ENCODE results near the gene RNF113B. TPM values are rescaled to one million over a fixed set of nuclear protein-coding genes. Genes with fewer than 3 reads are reported as not detected.

Gene RNF113B
- total RNA-seq, 1 donor from 2014 or later = not detected

- no peak for TF ChIP-seq CTCF (IDR thresholded peaks at IDR 0.05; ENCODE audit: insufficient read depth, low read length, severe bottlenecking)
- H3K4me3 ChIP-seq (ENCODE audit: low read depth, low read length) = no peak overlapping the region
- no peaks in the 10 kb centered on the region for H3K27me3 ChIP-seq (ENCODE audit: control insufficient read depth, insufficient read depth, low read length)
- DNase-seq (ENCODE audit: low read depth) (no peak), FAIRE-seq (no peak)
- no peaks in the 10 kb centered on the region for H3K36me3 ChIP-seq (ENCODE audit: control insufficient read depth, insufficient read depth, low read length)
These were observed 26.1 kb downstream of the RNF113B start for GRCh38 chr13:98150832-98151479.

GRCh38 chr13:98147521-98147920, 29.5 kb downstream of the RNF113B start:
- FAIRE-seq (no peak), DNase-seq (ENCODE audit: low read depth) (no peak)
- TF ChIP-seq CTCF (IDR thresholded peaks at IDR 0.05; ENCODE audit: insufficient read depth, low read length, severe bottlenecking) = no peak
- Histone ChIP-seq H3K36me3 (ENCODE audit: control insufficient read depth, insufficient read depth, low read length) (no peaks in the 10 kb centered on the region), H3K4me3 (ENCODE audit: low read depth, low read length) (no peak overlapping the region), H3K27me3 (ENCODE audit: control insufficient read depth, insufficient read depth, low read length) (no peaks in the 10 kb centered on the region)

- DNase-seq (ENCODE audit: low read depth) (peak; percentile 22), FAIRE-seq (no peak)
- no peak for TF ChIP-seq CTCF (IDR thresholded peaks at IDR 0.05; ENCODE audit: insufficient read depth, low read length, severe bottlenecking)
- no peaks in the 10 kb centered on the region for H3K27me3 ChIP-seq (ENCODE audit: control insufficient read depth, insufficient read depth, low read length)
- H3K4me3 ChIP-seq (ENCODE audit: low read depth, low read length) = no peak overlapping the region
- H3K36me3 ChIP-seq (ENCODE audit: control insufficient read depth, insufficient read depth, low read length) = no peaks in the 10 kb centered on the region
These were observed 32.2 kb downstream of the RNF113B start for GRCh38 chr13:98144801-98145350.

- Histone ChIP-seq H3K4me3 (ENCODE audit: low read depth, low read length) (peak overlapping the region; percentile 52), H3K36me3 (ENCODE audit: control insufficient read depth, insufficient read depth, low read length) (no peaks in the 10 kb centered on the region), H3K27me3 (ENCODE audit: control insufficient read depth, insufficient read depth, low read length) (no peaks in the 10 kb centered on the region)
- FAIRE-seq (no peak), DNase-seq (ENCODE audit: low read depth) (no peak)
- TF ChIP-seq CTCF (IDR thresholded peaks at IDR 0.05; ENCODE audit: insufficient read depth, low read length, severe bottlenecking) = no peak
These were observed 32.9 kb downstream of the RNF113B start for GRCh38 chr13:98144027-98144741.

GRCh38 chr13:98143601-98144026, 33.5 kb downstream of the RNF113B start:
- Histone ChIP-seq H3K36me3 (ENCODE audit: control insufficient read depth, insufficient read depth, low read length) (no peaks in the 10 kb centered on the region), H3K27me3 (ENCODE audit: control insufficient read depth, insufficient read depth, low read length) (no peaks in the 10 kb centered on the region), H3K4me3 (ENCODE audit: low read depth, low read length) (peak overlapping the region; percentile 52)
- DNase-seq (ENCODE audit: low read depth) (no peak), FAIRE-seq (no peak)
- TF ChIP-seq CTCF (IDR thresholded peaks at IDR 0.05; ENCODE audit: insufficient read depth, low read length, severe bottlenecking) = no peak
